Measurements from ENCODE around the gene DEPP1.

Gene DEPP1

DNA sequence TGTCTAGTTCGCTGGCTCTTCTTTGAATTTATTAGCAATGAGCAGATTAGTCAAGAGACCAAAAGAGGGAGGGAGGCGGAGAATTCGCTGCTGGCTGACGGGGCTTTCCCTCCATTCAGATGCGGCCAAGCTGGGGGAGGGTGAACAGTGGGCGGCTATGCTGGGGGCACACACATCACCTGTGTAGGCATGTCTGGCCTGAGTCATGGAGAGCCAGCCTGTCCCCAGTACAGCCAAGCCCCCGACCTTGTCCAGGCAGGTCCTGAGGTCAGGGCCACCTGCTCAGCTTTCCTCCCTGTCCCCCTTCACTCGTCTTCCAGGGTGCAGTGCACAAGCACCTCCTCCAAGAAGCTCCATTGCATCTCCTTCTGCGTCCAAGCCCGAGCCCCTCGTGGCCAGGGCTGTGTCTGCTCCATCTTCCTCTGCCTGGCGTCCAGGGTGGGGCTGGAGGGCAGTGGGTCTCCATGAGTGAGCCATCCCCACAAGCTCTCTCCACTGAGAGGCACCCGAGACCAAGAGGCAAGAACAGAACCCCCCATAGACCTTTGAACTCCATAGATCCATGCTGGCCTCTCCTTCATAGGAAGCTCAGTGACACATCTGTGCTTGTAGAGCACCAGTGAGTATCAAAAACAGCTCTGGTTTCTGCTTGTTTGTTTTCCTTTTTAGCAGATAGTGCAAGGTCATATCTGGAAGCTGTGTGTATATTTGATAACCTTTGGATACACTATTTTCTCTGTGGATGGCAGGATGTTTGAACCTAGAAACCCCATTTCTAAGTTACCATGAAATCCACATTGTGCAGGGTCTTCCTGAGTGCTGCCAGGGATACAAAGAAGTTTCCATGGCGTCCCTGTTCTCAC, 1.9 kb upstream of the DEPP1 start:
- DNase-seq (ENCODE audit: low read depth in 2 of 2): no peak

- DNase-seq (ENCODE audit: low read depth in 2 of 2): no peak
Measured at GRCh38 chr10:44979281-44980191, 927 bp upstream of the DEPP1 start.

DNA sequence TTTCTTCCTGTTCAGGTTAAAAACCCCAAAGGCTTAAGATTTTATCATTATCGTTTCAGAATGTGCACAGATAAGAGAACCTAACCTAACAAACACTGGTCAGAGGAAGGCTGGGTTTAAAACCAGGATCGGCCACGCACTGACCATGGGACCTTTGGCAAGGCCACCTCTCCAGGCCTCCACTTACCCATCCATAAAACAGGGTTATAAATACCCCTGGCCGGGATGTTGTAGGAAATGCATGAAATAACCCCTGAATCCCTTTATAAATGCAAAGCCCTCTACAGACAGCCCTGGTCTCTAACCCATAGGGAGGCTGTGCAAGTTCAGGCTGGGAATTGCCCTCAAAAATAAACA, 418 bp downstream of the DEPP1 start:
- no peak for DNase-seq (ENCODE audit: low read depth in 2 of 2)

GRCh38 chr10:44977287-44978212, 1.1 kb downstream of the DEPP1 start:
- DNase-seq (ENCODE audit: low read depth in 2 of 2): no peak

- DNase-seq (ENCODE audit: low read depth in 2 of 2): no peak
Measured at GRCh38 chr10:44976352-44977198, 2.0 kb downstream of the DEPP1 start.

DNA sequence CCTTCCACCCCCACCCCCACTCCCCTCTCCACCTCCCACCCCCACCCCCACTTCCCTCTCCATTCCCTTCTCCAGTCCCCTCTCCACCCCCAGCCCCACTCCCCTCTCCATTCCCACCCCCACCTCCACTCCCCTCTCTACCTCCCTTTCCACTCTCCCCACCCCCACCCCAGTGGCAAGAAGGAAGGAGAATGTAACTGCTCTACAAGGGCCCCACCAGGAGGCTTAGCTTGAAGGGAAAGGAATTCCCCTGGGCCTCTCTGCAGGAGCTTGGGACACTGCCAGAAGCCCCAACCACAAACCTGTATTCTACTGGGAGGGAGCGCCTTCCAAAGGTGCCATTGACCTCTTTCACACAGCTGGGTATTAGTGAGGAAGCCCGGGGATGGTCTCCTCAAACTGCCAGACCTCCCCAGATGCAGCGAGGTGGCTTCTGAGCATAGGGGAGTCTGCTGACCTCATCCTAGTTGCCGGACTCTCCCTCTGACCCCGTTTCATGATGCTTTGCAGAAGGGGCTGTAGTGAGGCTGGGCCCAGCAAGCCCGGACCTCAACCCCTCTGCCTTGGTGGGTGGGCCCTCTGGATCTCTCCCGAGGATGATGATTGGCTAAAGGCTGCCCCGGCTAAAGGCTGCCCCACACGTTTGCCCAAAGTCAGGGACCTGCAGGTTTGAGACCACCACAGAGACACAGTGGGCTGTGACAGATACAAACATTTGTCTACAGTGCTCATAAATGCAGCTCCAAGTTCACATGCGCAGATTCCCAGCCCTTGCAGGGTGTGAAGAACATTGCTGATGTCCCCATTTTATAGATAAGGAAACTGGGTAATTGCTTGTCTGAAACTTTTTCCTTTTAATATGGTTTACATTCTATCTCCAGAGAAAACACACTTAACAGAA, 2.9 kb downstream of the DEPP1 start:
- DNase-seq (ENCODE audit: low read depth in 2 of 2): no peak

- peak; percentile 43 to 58 for DNase-seq (ENCODE audit: low read depth in 2 of 2)
Measured at GRCh38 chr10:44974628-44975430, 3.8 kb downstream of the DEPP1 start.

DNA sequence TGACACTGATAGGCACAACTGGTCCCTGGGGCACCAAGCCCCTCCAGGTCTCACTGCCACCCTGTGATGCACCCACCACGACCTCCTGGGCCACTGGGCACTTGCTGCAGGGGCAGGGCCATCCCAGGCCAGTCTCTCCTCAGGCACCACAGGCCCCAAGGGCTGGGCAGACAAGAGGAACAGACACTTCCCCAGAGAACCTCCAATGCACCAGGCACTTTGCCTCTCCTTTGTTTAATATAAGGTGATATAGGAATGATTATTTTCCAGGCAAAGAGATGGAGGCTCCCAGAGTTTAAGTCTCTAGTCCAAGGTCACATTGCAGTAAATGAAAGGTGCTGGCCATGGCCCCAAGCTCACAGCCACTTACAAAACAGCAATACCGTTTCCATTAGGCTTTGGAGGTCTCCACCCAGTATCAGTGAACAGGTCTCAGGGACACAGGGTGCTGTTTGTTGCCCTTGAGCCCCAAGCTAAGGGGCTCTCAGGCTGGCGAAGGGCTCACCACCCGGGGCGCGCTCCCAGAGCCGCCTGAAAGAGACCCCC, 4.5 kb downstream of the DEPP1 start:
- DNase-seq (ENCODE audit: low read depth in 2 of 2): no peak

- DNase-seq (ENCODE audit: low read depth in 2 of 2): no peak
Measured at GRCh38 chr10:44973323-44974081, 5.1 kb downstream of the DEPP1 start.

GRCh38 chr10:44972874-44973306, 5.7 kb downstream of the DEPP1 start:
- no peak for DNase-seq (ENCODE audit: low read depth in 2 of 2)

GRCh38 chr10:44971935-44972757, 6.5 kb downstream of the DEPP1 start:
- DNase-seq (ENCODE audit: low read depth in 2 of 2): no peak

GRCh38 chr10:44971434-44971833, 7.2 kb downstream of the DEPP1 start:
- no peak for DNase-seq (ENCODE audit: low read depth in 2 of 2)

- DNase-seq (ENCODE audit: low read depth in 2 of 2): no peak
Measured at GRCh38 chr10:44970812-44971395, 7.7 kb downstream of the DEPP1 start.

DNA sequence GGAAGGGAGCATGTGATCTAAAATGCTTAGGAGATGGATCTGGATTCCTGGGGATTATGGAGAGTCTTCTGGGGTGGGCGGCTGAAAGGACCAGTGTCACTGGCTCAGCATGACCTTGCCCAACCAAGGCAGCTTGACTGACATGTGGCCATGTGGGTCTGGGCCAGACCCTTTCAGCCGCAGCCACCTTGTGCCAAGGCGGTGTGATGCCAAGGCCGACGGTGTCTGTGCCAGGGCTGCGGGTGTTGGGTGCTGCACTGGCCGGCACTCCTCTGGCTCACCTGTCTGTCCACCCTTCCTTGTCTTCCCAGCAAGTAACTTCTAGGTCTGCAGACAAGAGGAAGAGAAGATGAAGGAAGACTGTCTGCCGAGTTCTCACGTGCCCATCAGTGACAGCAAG, 8.8 kb downstream of the DEPP1 start:
- no peak for DNase-seq (ENCODE audit: low read depth in 2 of 2)

GRCh38 chr10:44968500-44969400, 9.9 kb downstream of the DEPP1 start:
- no peak for DNase-seq (ENCODE audit: low read depth in 2 of 2)
